K562 (cell line): Measurements from ENCODE around the gene GYPE. TPM values are rescaled to one million over a fixed set of nuclear protein-coding genes. Genes with fewer than 3 reads are reported as not detected.

ENCODE experiments used
- PHF8 ChIP-seq: fragments of 200-600 bp; sonication (generic); IDR thresholded peaks from 2 replicates; pipeline ENCODE4 v1.6.1; 2012; ENCODE audit warnings: mixed run types, mild to moderate bottlenecking, inconsistent platforms, low read length, moderate library complexity, borderline replicate concordance
- polyA plus RNA-seq, 8 experiments: library from polyadenylated mRNA; depleted of rRNA in 4 of 8; stranded (reverse) in 5 of 8; unstranded in 3 of 8; fragments of >200 nt; fragmentation: Nextera tagmentation in 2 of 8; fragmentation: Illumina TruSeq in 1 of 8; extraction: Ambion mirVana in 2 of 8; extraction: Trizol in 1 of 8; gene quantifications; 2 replicates each; pipeline versions ENCODE4 v1.2.1 to v1.2.3, GENCODE V29; 2011 to 2014; ENCODE audit warnings: inconsistent platforms in 1 of 8, missing spikeins in 1 of 8
- total RNA-seq, 7 experiments: library from RNA; depleted of rRNA in 6 of 7; stranded (reverse); fragments of >200 nt in 6 of 7; fragmentation: Illumina TruSeq in 2 of 7; extraction: Trizol in 2 of 7; gene quantifications; 2 replicates each; pipeline versions ENCODE4 v1.2.1 to v1.2.3, GENCODE V29; 2011 to 2021; ENCODE audit warnings: low replicate concordance in 1 of 7
- TF ChIP-seq, protein P1 (sequence below): fragments of 450-650 bp; IDR thresholded peaks from 2 replicates; pipeline ENCODE4 v1.6.1; 2016; ENCODE audit warnings: mild to moderate bottlenecking, moderate library complexity

Gene GYPE
- total and polyA plus RNA-seq, 9 of the 15 experiments (the other 6 are each of a cell fraction or from before 2014, with no cell fraction given) = 16.8 to 108 (median 43.7) TPM

DNA sequence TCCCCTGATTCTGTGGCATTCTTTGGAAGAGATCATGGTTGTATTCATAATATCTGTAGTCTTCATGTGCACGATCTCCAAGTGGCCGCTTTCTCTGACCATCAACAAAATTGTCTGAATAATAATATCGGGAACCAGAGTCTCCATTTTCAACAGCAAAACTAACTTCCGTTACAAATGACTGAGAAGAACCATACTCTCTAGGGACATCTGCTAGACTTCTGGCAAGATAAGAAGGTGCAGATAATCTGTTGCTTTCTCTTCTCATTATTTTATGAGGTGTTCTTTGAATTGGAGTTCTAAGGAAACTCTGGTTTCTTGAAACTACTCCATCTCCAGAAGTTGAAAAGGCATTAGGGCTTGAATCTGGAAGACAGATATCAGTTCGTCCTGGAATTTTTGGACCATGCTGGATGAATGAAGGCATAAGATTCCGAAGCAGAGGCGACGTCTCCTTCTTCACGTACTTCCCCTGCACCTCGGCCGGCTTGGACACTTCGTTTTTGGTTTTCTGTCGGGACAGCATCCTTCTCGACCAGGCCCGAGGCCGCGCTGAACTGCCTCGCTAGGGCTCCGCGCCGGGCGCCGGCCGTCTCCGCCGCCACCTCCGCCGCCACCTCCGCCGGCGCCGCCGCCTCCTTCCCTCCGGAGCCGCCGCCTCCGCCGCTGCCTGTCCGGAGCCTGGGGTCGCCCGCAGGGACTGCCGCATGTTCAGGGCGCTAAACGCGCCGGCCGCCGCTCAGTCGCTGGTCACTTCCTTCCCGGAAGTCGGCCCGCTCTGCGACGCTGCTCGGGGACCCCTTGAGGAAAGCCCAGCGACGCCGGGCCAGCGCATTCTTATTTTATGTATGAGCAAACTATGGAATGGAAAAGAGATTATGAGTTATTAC, 6.4 kb upstream of the GYPE start (continued):
- TF ChIP-seq, protein P1, sequence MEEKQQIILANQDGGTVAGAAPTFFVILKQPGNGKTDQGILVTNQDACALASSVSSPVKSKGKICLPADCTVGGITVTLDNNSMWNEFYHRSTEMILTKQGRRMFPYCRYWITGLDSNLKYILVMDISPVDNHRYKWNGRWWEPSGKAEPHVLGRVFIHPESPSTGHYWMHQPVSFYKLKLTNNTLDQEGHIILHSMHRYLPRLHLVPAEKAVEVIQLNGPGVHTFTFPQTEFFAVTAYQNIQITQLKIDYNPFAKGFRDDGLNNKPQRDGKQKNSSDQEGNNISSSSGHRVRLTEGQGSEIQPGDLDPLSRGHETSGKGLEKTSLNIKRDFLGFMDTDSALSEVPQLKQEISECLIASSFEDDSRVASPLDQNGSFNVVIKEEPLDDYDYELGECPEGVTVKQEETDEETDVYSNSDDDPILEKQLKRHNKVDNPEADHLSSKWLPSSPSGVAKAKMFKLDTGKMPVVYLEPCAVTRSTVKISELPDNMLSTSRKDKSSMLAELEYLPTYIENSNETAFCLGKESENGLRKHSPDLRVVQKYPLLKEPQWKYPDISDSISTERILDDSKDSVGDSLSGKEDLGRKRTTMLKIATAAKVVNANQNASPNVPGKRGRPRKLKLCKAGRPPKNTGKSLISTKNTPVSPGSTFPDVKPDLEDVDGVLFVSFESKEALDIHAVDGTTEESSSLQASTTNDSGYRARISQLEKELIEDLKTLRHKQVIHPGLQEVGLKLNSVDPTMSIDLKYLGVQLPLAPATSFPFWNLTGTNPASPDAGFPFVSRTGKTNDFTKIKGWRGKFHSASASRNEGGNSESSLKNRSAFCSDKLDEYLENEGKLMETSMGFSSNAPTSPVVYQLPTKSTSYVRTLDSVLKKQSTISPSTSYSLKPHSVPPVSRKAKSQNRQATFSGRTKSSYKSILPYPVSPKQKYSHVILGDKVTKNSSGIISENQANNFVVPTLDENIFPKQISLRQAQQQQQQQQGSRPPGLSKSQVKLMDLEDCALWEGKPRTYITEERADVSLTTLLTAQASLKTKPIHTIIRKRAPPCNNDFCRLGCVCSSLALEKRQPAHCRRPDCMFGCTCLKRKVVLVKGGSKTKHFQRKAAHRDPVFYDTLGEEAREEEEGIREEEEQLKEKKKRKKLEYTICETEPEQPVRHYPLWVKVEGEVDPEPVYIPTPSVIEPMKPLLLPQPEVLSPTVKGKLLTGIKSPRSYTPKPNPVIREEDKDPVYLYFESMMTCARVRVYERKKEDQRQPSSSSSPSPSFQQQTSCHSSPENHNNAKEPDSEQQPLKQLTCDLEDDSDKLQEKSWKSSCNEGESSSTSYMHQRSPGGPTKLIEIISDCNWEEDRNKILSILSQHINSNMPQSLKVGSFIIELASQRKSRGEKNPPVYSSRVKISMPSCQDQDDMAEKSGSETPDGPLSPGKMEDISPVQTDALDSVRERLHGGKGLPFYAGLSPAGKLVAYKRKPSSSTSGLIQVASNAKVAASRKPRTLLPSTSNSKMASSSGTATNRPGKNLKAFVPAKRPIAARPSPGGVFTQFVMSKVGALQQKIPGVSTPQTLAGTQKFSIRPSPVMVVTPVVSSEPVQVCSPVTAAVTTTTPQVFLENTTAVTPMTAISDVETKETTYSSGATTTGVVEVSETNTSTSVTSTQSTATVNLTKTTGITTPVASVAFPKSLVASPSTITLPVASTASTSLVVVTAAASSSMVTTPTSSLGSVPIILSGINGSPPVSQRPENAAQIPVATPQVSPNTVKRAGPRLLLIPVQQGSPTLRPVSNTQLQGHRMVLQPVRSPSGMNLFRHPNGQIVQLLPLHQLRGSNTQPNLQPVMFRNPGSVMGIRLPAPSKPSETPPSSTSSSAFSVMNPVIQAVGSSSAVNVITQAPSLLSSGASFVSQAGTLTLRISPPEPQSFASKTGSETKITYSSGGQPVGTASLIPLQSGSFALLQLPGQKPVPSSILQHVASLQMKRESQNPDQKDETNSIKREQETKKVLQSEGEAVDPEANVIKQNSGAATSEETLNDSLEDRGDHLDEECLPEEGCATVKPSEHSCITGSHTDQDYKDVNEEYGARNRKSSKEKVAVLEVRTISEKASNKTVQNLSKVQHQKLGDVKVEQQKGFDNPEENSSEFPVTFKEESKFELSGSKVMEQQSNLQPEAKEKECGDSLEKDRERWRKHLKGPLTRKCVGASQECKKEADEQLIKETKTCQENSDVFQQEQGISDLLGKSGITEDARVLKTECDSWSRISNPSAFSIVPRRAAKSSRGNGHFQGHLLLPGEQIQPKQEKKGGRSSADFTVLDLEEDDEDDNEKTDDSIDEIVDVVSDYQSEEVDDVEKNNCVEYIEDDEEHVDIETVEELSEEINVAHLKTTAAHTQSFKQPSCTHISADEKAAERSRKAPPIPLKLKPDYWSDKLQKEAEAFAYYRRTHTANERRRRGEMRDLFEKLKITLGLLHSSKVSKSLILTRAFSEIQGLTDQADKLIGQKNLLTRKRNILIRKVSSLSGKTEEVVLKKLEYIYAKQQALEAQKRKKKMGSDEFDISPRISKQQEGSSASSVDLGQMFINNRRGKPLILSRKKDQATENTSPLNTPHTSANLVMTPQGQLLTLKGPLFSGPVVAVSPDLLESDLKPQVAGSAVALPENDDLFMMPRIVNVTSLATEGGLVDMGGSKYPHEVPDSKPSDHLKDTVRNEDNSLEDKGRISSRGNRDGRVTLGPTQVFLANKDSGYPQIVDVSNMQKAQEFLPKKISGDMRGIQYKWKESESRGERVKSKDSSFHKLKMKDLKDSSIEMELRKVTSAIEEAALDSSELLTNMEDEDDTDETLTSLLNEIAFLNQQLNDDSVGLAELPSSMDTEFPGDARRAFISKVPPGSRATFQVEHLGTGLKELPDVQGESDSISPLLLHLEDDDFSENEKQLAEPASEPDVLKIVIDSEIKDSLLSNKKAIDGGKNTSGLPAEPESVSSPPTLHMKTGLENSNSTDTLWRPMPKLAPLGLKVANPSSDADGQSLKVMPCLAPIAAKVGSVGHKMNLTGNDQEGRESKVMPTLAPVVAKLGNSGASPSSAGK = 0 out of 2 replicates have a peak, but pooled peaks have one; percentile 16
- TF ChIP-seq PHF8 = peak; percentile 26; the same call in 1 of the 2 replicates
